AG09319 (cell line): ENCODE measurements around the gene TYMS.

Source experiments
- DNase-seq: peaks from one replicate; pipeline ENCODE4 v3.0.0-alpha.2; 2010; ENCODE audit warnings: low read depth; ENCODE audit errors: extremely low read depth
- TF ChIP-seq, protein P1 (sequence below): IDR thresholded peaks from 2 replicates; pipeline ENCODE4 v1.5.1; 2011; ENCODE audit warnings: low read depth, mild to moderate bottlenecking, inconsistent platforms, low read length, moderate library complexity

TYMS gene

GRCh38 chr18:658947-659533 lies 1.6 kb downstream of the TYMS start:
- no peak for DNase-seq
- TF ChIP-seq, protein P1, sequence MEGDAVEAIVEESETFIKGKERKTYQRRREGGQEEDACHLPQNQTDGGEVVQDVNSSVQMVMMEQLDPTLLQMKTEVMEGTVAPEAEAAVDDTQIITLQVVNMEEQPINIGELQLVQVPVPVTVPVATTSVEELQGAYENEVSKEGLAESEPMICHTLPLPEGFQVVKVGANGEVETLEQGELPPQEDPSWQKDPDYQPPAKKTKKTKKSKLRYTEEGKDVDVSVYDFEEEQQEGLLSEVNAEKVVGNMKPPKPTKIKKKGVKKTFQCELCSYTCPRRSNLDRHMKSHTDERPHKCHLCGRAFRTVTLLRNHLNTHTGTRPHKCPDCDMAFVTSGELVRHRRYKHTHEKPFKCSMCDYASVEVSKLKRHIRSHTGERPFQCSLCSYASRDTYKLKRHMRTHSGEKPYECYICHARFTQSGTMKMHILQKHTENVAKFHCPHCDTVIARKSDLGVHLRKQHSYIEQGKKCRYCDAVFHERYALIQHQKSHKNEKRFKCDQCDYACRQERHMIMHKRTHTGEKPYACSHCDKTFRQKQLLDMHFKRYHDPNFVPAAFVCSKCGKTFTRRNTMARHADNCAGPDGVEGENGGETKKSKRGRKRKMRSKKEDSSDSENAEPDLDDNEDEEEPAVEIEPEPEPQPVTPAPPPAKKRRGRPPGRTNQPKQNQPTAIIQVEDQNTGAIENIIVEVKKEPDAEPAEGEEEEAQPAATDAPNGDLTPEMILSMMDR = no peak

- DNase-seq = no peak
- TF ChIP-seq, protein P1 = no peak
Observed at GRCh38 chr18:659597-659996, 2.1 kb downstream of the TYMS start.

GRCh38 chr18:662197-662596 lies 4.7 kb downstream of the TYMS start:
- no peak for DNase-seq
- TF ChIP-seq, protein P1 = no peak

- DNase-seq = no peak
- TF ChIP-seq, protein P1 = no peak; the same call in 1 of the 2 replicates
Observed at GRCh38 chr18:666177-666576, 8.7 kb downstream of the TYMS start.

DNA sequence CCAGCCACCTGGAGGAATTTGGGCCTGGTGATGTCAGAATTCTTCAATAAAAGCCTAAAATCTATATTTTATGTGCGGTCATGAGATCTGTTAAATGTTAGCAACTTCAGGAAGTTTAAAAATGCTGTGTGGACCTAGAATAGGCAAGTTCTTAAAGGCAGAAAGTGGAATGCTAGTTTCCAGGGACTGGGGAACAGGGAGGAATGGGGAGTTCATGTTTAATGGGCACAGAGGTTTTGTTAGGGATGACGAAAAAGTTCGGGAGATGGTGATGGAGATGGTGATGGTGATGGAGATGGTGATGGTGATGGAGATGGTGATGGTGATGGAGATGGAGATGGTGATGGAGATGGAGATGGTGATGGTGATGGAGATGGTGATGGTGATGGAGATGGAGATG lies 9.2 kb downstream of the TYMS start:
- TF ChIP-seq, protein P1 = no peak

GRCh38 chr18:668260-668659 lies 10.8 kb downstream of the TYMS start:
- TF ChIP-seq, protein P1 = no peak
- no peak for DNase-seq

More for the DNA sequence above, 9.2 kb downstream of the TYMS start:
- no peak for DNase-seq

GRCh38 chr18:669077-669476 lies 11.6 kb downstream of the TYMS start:
- DNase-seq = no peak
- TF ChIP-seq, protein P1 = no peak
